GM19193 (cell line): ENCODE data around the gene LRRC1.

ENCODE experiments used
- POLR2A ChIP-seq: IDR thresholded peaks from 4 replicates; pipeline ENCODE4 v1.6.1; 2011; ENCODE audit not compliant: insufficient read depth, insufficient read length; ENCODE audit errors: extremely low read depth

The LRRC1 gene

GRCh38 chr6:53794720-53795339 lies at the start of gene LRRC1:
TSS of gene LRRC1 (plus strand) at chr6:53795005. CDS start at chr6:53795257, 252 bp downstream.
- TF ChIP-seq POLR2A: peak; percentile 65

DNA sequence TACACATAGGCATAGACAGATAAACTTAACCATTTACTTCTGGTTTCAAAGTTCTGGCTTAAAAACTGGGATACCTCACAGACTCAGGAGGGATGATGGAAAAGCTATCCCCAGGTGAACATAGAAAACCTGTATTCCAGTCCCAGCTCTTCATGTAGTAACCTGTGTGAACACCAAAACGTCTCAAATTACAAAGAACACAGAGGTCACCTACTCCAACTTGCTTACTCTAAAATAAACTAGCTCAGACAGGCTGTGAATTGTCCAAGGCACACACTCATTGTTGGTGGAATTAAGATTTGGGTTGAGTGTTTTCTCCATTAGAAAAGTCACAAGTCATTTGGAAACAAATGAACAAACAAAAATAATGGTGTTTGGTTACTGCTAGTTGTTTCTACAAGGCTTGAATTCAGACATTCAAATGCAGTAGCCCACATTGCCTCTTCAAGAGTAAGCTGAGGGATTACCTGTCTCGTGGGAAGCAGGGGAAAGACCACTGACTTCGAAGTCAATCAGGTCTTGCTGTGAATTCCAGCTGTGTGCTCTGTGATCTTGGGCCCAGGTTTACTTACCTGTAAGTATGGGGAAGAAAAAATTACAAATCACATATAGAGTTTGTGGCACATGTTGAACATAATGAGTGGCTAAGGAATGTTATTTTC lies 48.2 kb upstream of the LRRC1 start:
- TF ChIP-seq POLR2A: no peak

GRCh38 chr6:53750052-53750650 lies 44.7 kb upstream of the LRRC1 start:
- no peak for TF ChIP-seq POLR2A

DNA sequence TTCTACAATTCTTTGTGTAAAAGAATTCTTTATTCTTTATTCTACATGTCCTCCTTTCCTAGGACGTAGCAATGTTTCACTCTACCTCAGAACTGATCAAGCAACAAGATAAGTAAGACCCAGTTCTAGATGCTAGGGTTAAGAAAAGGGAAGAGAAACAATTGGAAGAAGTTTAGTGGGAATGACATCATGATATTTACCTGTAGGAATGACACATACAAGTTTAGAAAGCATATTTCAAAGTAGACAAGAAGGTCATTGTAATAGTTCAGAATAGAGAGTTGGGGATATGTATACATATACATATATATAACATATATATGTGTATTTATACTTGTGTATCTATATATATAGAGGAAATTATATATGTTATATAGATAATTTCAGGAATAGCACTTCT lies 43.4 kb upstream of the LRRC1 start:
- TF ChIP-seq POLR2A: no peak

DNA sequence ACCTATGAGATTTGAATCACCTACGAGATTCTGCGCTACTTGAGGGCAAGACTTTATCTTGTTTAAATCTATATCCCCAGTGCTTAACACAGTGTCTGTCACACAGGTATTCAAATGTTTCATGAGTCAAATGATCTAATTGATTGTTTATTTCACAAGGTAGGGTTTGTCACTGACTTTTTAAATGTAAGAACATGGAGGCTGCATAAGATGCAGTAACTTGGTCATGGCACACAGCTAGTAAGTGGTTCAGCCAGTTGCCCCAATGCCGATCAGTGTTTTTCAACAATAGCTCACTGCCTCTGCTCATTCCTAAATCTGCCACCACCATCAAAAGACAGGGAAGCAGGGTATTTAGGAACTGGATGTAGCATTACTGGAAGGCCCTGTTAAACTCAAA lies 42.4 kb upstream of the LRRC1 start:
- no peak for TF ChIP-seq POLR2A

DNA sequence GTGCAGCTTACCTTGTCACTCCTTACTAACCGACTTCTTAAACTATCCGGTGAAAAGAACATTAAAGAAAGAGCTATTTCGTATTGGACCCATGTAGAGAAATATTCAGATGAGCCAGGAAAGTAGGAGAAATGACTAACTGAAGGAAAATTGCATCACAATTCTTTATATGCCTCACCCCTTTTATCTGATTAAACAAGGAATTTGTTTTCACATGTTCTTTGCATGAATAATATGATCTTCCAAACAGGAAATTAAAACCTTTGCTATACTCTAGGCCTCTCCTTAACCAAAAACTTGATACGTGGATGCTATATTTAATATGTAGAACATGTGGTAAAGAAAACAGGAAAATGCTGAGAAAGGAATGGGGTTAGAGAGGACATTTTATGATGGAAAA lies 41.9 kb upstream of the LRRC1 start:
- TF ChIP-seq POLR2A: no peak

GRCh38 chr6:53754330-53754729 lies 40.5 kb upstream of the LRRC1 start:
- no peak for TF ChIP-seq POLR2A

GRCh38 chr6:53756396-53756795 lies 38.4 kb upstream of the LRRC1 start:
- TF ChIP-seq POLR2A: no peak

DNA sequence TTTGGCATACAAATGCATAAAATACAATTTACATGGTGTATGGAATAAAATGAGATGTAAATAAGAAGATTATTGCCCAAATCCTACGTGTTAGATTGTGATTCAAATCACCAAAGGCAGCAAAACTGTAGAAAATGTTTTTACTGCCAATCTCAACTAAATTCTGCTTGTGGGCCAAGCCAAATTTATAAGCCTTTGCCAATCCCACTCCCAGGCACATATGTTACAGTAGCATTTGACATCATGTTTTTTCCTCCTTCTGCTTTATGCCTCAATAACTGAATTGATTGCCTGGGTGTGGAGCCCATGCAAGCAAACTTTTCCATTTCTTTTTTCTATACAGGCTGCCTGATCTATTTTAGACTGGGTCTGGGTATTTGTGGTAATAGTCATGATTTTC lies 36.3 kb upstream of the LRRC1 start:
- TF ChIP-seq POLR2A: no peak

DNA sequence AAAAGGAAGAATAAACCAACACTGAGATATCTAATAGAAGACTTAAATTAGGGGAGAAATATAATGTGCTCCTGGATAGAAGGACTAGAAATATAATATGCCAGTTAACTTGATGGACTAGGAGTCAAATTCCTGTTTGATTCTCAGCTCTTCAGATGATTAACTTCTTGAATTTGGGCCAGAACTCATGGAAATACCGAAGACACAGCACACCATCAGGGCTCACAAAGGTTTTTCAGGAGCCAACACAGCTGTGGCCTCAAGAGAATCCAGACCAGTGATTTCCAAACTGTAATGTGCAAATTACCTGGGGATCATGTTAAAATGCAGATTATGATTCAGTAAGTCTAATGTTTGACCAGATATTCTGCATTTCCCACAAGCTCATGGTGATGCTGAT lies 33.8 kb upstream of the LRRC1 start:
- no peak for TF ChIP-seq POLR2A

- no peak for TF ChIP-seq POLR2A
Observed at GRCh38 chr6:53765270-53765669, 29.5 kb upstream of the LRRC1 start.

DNA sequence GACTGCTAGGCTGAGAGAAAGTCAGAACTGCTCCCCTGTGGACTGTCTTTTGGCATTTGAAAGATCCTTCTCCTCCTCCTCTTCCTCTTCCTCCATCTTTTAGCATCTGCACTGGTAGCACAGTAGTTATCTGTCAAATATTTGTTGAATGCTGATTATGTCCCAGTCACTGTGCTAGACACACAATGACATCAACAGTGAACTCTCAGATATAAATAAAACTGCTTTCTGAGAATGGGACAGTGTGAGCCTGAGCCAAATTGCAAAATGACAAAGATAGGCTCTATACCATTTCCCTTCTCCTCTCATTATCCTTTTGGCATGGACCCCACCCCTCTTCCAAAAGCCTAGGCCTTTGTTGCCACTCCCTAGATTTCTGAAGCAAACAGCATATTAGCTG lies 27.9 kb upstream of the LRRC1 start:
- no peak for TF ChIP-seq POLR2A

DNA sequence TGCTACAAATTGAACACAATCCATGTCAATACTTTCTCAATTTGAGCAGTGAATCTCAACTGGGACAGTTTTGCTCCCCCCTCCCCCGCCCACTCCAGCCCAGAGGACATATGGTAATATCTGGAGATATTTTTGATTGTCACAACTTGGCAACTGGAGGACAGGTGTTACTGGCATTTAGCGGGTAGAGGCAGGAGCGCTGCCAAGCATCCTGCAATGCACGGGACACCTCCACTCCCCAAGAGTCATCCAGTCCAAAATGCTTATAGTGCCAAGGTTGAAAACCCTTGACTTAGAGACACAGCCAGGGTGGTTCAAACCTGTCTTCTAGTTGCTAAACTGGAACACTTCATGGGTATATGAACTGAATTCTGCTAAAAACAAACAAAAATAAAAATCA lies 26.9 kb upstream of the LRRC1 start:
- no peak for TF ChIP-seq POLR2A

DNA sequence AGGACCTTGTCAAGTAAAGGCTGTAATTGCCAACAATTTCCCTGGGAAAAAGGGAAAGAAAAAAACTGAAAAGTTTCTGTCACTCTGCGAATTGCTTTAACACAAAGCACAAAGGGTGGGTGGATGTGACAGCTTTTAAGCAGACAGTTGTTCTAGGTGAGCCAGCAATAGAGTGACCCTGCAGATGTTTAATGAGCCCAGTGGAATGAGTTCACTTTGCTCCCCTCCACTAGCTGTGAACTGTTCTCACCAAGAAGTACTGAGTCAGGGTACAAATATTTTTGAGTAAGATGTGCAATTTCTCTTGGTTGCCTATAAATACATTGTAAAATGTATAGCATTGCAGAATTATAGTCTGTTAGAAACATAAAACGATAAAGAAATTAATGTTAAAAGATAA lies 26.2 kb upstream of the LRRC1 start:
- no peak for TF ChIP-seq POLR2A

DNA sequence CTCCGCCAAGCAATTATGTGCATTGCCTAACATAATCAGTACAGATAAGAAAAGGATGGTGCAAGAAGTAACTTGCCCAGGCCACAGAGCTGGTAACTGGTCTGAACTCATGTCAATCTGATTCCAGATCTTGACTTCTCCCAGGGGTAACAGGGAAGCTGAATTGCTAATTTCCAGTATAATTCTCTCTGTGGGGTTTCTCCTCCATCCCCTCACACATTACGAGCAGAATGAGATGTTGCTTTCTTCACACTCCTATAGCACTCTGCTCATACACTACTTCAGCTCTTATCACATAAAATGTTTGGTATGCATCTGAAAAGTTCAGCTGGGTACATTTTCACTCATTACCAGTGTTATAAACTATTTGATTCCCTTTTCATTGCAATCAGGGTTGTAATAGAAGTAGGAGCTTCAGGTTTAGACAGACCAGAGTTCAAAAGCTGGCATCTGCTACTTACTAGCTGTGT lies 24.0 kb upstream of the LRRC1 start:
- no peak for TF ChIP-seq POLR2A
